D721Med (cell line): Measurements from ENCODE around the gene SUSD3.

Experiments
- DNase-seq: peaks from one replicate; pipeline ENCODE4 v3.0.0; 2011; ENCODE audit warnings: low spot score; ENCODE audit not compliant: insufficient read length
- FAIRE-seq: peaks from 2 replicates; lab custom pipeline; 2011; peaks lifted over from hg19 to GRCh38; lab: Jason Lieb, UNC
- TF ChIP-seq, protein P1 (sequence below): IDR thresholded peaks from 2 replicates; pipeline ENCODE4 v1.5.1; 2012; ENCODE audit warnings: mild to moderate bottlenecking, control low read depth; ENCODE audit not compliant: insufficient read depth; ENCODE audit errors: missing control alignments

Gene SUSD3

DNA sequence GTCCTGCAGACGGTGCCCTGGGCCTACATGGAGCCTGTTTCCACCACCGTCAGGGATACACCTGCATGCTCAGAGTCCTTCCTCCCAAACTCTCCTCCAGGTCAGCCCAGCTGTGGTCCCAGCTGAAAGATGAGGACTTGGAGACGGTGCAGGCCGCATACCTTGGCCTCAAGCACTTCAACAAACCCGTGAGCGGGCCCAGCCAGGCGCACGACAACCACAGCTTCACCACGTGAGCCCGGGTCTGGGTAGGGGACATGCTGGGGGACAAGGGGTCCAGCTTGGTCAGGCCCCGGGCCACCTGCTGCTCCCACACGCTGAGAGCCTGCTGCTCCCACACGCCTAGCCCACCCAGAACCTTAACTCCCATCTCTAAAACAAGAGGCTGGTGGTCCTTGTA, 20.9 kb downstream of the SUSD3 start:
- FAIRE-seq: no peak
- DNase-seq: no peak
- TF ChIP-seq, protein P1, sequence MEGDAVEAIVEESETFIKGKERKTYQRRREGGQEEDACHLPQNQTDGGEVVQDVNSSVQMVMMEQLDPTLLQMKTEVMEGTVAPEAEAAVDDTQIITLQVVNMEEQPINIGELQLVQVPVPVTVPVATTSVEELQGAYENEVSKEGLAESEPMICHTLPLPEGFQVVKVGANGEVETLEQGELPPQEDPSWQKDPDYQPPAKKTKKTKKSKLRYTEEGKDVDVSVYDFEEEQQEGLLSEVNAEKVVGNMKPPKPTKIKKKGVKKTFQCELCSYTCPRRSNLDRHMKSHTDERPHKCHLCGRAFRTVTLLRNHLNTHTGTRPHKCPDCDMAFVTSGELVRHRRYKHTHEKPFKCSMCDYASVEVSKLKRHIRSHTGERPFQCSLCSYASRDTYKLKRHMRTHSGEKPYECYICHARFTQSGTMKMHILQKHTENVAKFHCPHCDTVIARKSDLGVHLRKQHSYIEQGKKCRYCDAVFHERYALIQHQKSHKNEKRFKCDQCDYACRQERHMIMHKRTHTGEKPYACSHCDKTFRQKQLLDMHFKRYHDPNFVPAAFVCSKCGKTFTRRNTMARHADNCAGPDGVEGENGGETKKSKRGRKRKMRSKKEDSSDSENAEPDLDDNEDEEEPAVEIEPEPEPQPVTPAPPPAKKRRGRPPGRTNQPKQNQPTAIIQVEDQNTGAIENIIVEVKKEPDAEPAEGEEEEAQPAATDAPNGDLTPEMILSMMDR: no peak

DNA sequence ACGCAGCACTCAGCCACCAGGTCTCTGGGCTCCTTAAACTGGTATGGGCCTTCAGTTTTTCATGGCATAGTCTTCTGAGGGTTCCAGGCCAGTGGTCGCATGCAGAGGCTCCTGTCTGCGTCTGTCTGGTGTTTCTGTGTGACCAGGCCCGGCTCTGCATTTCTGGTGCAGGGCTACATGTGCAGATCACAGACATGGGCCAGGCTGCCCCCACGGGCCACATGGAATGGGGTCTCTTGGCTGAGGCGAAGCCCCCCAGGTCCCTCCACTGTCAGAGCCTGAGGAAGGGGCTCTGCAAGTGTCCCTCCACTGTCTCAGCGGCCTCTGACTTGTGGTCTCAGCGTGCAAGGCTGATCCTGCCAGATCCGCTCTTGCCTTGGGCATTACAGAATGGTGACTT, 21.9 kb downstream of the SUSD3 start:
- no peak for DNase-seq
- no peak for FAIRE-seq
- TF ChIP-seq, protein P1: no peak

DNA sequence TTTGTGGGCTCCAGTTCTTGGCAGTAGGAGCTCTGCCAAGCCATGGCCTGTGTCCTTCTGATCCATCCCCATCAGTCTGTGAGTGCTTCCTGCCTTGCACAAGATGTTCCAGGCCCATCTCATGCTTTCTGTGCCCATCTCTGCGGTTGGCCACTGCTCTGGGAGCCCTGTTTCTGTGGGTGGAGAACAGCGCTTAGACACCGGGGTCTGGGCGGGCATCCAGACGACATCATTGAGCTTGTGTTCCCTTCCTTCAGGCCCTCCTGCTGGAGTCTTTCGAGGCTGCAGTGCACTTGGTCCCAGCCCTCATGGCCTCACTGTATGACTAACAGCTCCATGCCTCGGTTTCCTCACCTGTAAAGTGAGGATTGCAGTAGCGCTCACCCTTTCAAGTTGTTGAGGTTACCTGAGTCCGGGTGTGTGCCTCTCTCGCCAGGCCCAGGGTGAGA, 22.6 kb downstream of the SUSD3 start:
- no peak for FAIRE-seq
- TF ChIP-seq, protein P1: no peak
- DNase-seq: no peak

DNA sequence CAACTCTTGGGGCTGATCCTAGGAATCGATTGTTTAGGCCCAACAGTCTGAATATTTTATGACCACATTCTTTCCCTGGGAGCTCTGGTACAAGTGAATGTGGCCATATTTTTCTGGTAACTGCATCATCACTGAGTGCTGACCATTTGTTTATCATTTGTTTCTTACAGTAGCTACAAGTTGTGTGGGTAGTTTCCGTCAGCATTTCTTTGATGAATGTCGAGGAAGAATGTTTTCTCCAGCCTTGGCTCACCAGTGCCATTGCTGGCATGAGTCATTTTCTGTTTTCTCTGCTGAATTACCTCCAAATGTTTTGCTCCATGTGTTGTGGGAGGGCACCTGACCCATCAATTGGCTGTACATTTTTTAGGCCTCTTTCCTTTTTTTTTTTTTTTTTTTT, 23.4 kb downstream of the SUSD3 start:
- DNase-seq (no peak), FAIRE-seq (no peak)
- TF ChIP-seq, protein P1: no peak

DNA sequence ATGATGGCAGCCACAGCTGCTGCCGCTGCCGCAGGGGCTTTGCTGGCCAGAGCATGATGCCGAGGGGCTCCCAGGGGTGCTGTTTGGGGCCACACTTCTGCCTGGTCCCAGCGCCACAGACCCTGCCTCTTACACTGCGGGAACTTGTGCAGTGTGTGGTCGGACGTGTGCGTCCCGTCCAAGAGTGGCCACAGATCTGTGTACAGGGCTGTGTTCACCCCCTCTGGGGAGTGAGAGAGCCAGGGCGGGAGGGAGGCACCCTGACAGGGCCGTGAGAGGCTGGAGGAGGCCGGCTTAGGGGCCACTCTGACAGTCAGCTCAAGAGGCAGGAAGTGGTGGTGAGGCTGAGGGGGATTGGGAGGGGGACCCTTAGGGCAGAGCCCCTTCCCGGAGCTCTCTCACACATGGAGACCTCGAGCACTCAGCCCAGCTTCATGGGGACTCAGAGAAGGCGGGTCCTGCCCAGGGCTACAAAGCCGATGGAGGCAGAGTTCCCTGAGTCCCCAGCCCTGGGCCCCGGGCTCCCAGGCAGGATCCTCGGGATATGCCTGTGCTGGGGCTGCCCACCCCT, 24.4 kb downstream of the SUSD3 start:
- TF ChIP-seq, protein P1: no peak
- DNase-seq: peak; percentile 5
- FAIRE-seq: no peak

DNA sequence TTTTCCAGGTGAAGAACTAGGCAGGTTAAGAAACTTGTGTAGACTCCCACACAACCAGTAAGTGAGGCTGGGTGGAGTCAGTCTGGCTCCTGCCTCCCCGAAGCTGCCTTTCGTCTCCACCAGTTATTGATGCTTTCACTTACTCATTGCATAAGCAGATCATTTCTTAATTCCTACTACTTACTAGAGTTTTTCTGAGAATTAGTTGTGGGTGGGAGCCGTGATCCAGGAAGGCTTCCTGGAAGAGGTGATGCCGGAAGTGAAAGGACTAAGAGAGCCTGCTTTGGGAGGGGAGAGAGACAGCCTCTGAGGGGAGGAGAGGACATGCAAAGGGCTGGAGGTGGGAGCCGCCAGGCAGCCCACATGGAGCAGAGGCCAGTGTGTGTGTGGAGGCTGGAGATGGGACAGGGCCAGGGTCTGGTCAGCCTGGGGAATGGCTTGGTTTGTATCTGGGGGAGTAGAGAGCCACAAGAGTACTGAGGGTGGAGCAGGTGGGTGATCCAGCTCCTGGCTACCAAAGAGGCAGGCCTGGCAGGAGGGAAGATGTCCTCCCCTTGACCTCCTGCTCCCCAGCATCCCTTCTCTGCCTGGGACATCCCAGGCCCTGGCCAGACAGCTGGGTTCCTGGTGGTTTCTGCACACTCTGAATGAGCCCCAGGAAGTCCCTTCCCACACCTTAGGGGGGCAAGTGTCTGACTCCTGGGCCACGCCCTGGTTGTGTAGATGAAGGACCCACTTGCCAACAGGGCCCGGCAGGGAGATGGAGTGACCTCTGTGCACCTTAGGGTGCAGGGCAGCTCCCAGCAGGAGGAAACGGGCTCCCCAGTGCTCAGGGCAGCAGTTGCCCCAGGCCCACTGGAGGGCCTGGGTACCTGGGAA, 25.3 kb downstream of the SUSD3 start:
- FAIRE-seq (no peak), DNase-seq (peak; percentile 4)
- TF ChIP-seq, protein P1: no peak

DNA sequence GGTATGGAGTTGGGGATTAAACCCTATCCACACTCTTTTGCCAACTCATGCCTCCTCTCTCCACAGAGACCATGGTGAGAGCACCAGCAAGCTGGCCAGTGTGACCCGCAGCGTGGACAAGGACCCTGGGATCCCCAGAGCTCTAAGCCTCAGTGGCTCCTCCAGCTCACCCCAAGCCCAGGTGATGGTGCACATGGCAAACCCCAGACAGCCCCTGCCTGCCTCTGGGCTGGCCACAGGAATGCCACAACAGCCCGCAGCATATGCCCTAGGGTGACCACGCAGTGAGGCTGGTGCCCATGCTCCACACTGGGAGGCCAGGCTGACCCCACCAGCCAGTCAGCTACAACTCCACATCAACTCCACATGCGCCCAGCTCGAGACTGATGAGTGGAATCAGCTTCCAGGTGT, 26.0 kb downstream of the SUSD3 start:
- DNase-seq: peak; percentile 11
- FAIRE-seq: no peak
- TF ChIP-seq, protein P1: no peak
